Suprapubic skin (tissue), 4 donors: ENCODE measurements around the gene TUBGCP4. TPM values are rescaled to one million over a fixed set of nuclear protein-coding genes. Genes with fewer than 3 reads are reported as not detected.

Experiments used
- DNase-seq, 2 donors: peaks; one replicate each; pipeline ENCODE4 v3.0.0-alpha.2; 2019; ENCODE audit warnings: low spot score in 2 of 2
- H3K27ac ChIP-seq: fragments of 200-600 bp; sonication (generic); one replicate; pipeline ENCODE4 v1.5.1; 2019
- H3K27me3 ChIP-seq: fragments of 200-600 bp; sonication (generic); one replicate; pipeline ENCODE4 v1.5.1; 2019
- H3K36me3 ChIP-seq: fragments of 200-600 bp; sonication (generic); one replicate; pipeline ENCODE4 v1.5.1; 2019
- H3K4me1 ChIP-seq: fragments of 200-600 bp; sonication (generic); one replicate; pipeline ENCODE4 v1.5.1; 2019
- H3K4me3 ChIP-seq: fragments of 200-600 bp; sonication (generic); one replicate; pipeline ENCODE4 v1.5.1; 2019; ENCODE audit warnings: mild to moderate bottlenecking
- H3K9me3 ChIP-seq: fragments of 200-600 bp; sonication (generic); one replicate; pipeline ENCODE4 v1.5.1; 2019
- EP300 ChIP-seq: sonication (generic); formaldehyde crosslinking; IDR thresholded peaks from one replicate; pipeline ENCODE4 v1.6.1; 2017; ENCODE audit warnings: antibody characterized with exemption
- POLR2A ChIP-seq, 2 donors: fragments of 450-650 bp; IDR thresholded peaks; one replicate each; pipeline ENCODE4 v1.6.1; 2017; ENCODE audit warnings: antibody characterized with exemption in 2 of 2, mild to moderate bottlenecking in 2 of 2, moderate library complexity in 2 of 2
- POLR2AphosphoS5 ChIP-seq, 3 donors: sonication (generic); formaldehyde crosslinking; IDR thresholded peaks; one replicate each; pipeline ENCODE4 v1.6.1; 2017; ENCODE audit warnings: antibody characterized with exemption in 3 of 3
- WGBS: methylation state at CpG from one replicate; pipeline ENCODE4 v1.1.5; 2018; 5-methylcytosine and 5-hydroxymethylcytosine counted together
- total RNA-seq, 4 donors: library from RNA; depleted of rRNA; stranded (reverse); fragments of >200 nt; gene quantifications; one replicate each; pipeline ENCODE4 v1.1.0, GENCODE V29; 2016
- TF ChIP-seq, protein P1 (sequence below), 2 donors: fragments of 200-600 bp in 1 of 2; fragments of 450-650 bp in 1 of 2; sonication (generic) in 1 of 2; IDR thresholded peaks; one replicate each; pipeline ENCODE4 v1.5.1; 2016 to 2019; ENCODE audit warnings: antibody characterized with exemption in 2 of 2, mild to moderate bottlenecking in 1 of 2, moderate library complexity in 1 of 2

Gene TUBGCP4
- total RNA-seq, 4 donors from 2014 or later = 13.0 to 28.5 (median 22.2) TPM

DNA sequence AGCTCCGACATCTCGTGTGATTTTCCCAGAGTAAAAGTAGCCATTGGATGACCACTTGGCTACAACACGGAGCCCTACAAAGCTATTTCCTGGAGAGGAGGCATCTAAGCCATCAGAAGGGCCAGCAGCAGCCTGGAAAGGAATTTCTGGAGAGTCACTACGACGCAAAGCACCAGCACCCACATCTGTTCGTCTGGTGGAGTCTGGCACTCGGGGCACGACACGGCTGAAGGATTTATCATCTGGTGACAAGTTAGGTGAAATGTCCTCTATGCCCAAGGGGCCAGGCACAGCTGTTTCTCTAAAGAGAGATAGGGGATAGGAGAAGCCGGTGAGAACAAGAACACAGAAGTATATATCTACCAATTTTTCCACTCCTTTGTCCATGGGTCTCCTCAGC lies 49.5 kb downstream of the TUBGCP4 start:
- TF ChIP-seq POLR2AphosphoS5 (IDR thresholded peaks at IDR 0.05) (no peak), EP300 (no peak), POLR2A (IDR thresholded peaks at IDR 0.05) (no peak)
- TF ChIP-seq, protein P1, sequence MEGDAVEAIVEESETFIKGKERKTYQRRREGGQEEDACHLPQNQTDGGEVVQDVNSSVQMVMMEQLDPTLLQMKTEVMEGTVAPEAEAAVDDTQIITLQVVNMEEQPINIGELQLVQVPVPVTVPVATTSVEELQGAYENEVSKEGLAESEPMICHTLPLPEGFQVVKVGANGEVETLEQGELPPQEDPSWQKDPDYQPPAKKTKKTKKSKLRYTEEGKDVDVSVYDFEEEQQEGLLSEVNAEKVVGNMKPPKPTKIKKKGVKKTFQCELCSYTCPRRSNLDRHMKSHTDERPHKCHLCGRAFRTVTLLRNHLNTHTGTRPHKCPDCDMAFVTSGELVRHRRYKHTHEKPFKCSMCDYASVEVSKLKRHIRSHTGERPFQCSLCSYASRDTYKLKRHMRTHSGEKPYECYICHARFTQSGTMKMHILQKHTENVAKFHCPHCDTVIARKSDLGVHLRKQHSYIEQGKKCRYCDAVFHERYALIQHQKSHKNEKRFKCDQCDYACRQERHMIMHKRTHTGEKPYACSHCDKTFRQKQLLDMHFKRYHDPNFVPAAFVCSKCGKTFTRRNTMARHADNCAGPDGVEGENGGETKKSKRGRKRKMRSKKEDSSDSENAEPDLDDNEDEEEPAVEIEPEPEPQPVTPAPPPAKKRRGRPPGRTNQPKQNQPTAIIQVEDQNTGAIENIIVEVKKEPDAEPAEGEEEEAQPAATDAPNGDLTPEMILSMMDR (IDR thresholded peaks at IDR 0.05) = no peak
- peaks cover 56% of the 10 kb centered on the region for H3K36me3 ChIP-seq
- WGBS = 82% methylated on average over 10 of the region's 10 CpGs

DNA sequence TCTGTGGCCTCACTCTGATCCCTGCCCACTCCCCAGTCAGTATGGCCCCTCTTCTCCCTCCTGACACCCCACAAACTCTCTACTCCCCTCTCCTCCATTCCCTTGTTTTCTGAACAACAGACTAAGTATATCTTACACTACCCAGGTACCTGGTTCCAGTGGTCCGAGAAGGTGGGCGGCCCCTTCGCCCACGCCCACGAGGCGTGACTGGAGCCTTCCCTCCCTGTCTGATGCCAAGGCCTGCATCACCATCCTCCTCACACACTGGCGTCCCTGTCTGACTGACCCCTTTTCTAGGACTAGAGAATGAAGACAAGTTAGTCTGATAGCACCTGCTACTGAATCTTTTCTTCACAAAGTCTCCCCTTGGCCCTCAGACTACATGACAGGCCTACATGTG lies 50.0 kb downstream of the TUBGCP4 start:
- TF ChIP-seq POLR2AphosphoS5 (IDR thresholded peaks at IDR 0.05) (no peak), EP300 (no peak), POLR2A (IDR thresholded peaks at IDR 0.05) (no peak)
- TF ChIP-seq, protein P1 (IDR thresholded peaks at IDR 0.05) = no peak
- peaks cover 55% of the 10 kb centered on the region for H3K36me3 ChIP-seq
- DNase-seq = no peak
- WGBS = 95% methylated on average over 7 of the region's 7 CpGs
- no peaks in the 10 kb centered on the region for H3K4me1 ChIP-seq
- H3K9me3 ChIP-seq = no peaks in the 10 kb centered on the region
- no peak overlapping the region for H3K4me3 ChIP-seq
- no peaks in the 10 kb centered on the region for H3K27me3 ChIP-seq
- no peak overlapping the region for H3K27ac ChIP-seq

More for the DNA sequence above, 49.5 kb downstream of the TUBGCP4 start:
- Histone ChIP-seq H3K9me3 (no peaks in the 10 kb centered on the region), H3K4me3 (no peak overlapping the region), H3K4me1 (no peaks in the 10 kb centered on the region), H3K27me3 (no peaks in the 10 kb centered on the region), H3K27ac (no peak overlapping the region)
- no peak for DNase-seq

DNA sequence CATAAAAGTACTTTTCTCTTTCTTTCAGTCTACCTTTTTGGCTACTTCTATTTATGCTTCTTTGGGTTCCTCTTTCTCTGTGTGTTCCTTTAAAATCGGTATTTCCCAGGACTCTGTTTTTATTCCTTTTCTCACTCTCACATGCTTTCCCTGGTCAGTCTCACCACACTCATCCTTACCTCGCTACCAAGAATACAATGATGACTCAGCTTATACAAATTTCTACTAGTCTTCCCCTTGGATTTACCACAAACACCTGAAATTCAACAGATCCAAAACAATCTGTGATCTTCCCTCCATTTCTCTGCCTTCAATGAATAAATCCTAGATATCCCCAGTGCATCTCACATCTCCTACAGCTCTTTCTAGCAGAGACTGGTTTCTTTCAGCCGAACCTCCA lies 52.9 kb downstream of the TUBGCP4 start:
- 97% methylated on average over 3 of the region's 3 CpGs for WGBS
- Histone ChIP-seq H3K27ac (no peak overlapping the region), H3K4me1 (no peaks in the 10 kb centered on the region), H3K27me3 (no peaks in the 10 kb centered on the region), H3K4me3 (no peak overlapping the region), H3K9me3 (no peaks in the 10 kb centered on the region), H3K36me3 (peaks cover 57% of the 10 kb centered on the region)
- TF ChIP-seq, protein P1 (IDR thresholded peaks at IDR 0.05) = no peak
- TF ChIP-seq EP300 (no peak), POLR2AphosphoS5 (IDR thresholded peaks at IDR 0.05) (no peak), POLR2A (IDR thresholded peaks at IDR 0.05) (no peak)
- DNase-seq = no peak

DNA sequence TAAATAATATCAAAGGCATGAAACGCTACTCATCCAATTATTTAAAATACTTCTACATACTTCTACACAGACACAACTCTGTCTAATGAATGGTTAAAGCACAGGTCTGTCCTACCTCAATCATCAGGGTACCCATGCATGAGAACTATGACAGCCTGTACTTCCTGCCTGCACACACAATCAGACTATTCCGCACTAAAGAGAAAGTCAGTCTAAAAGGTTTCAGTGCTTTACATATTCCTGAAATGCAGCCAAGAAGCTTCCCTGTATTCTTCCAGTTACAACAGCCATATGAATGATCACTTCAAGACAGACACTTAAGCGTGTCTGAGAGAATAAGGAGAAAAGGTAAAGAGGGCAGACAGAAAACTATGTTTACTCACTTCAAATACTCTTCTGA lies 58.8 kb downstream of the TUBGCP4 start:
- WGBS = 56% methylated on average over 3 of the region's 3 CpGs
- no peak for DNase-seq
- no peak overlapping the region for H3K4me3 ChIP-seq
- no peak overlapping the region for H3K27ac ChIP-seq
- no peaks in the 10 kb centered on the region for H3K27me3 ChIP-seq
- H3K36me3 ChIP-seq = peaks cover 69% of the 10 kb centered on the region
- H3K9me3 ChIP-seq = no peaks in the 10 kb centered on the region
- TF ChIP-seq, protein P1 (IDR thresholded peaks at IDR 0.05) = no peak
- TF ChIP-seq POLR2AphosphoS5 (IDR thresholded peaks at IDR 0.05) (no peak), POLR2A (IDR thresholded peaks at IDR 0.05) (no peak), EP300 (no peak)
- H3K4me1 ChIP-seq = no peaks in the 10 kb centered on the region

DNA sequence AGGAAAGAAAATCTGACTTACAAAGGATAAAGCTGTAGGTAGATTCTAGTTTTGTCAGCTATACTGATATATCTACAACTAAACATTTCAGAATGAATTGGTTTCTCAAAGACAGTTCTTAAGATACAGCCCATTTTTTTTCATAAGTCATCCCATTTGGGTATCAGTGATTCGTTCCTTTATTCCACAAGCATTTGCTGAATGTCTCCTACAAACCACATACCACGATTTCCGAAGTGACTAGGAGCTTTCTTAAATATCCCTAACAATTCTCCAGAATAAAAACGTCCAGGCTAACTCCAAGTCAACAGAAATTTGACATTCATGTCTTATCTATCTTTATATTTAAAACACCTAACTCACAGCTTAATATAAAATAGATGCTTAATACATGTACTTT lies 62.3 kb downstream of the TUBGCP4 start:
- no peak for DNase-seq
- Histone ChIP-seq H3K27ac (no peak overlapping the region), H3K36me3 (peaks cover 61% of the 10 kb centered on the region), H3K9me3 (no peaks in the 10 kb centered on the region), H3K27me3 (no peaks in the 10 kb centered on the region), H3K4me1 (no peaks in the 10 kb centered on the region), H3K4me3 (no peak overlapping the region)
- TF ChIP-seq, protein P1 (IDR thresholded peaks at IDR 0.05) = no peak
- no peak for TF ChIP-seq EP300
- no peak for TF ChIP-seq POLR2AphosphoS5 (IDR thresholded peaks at IDR 0.05)
- TF ChIP-seq POLR2A (IDR thresholded peaks at IDR 0.05) = no peak
- 83% methylated on average over 4 of the region's 4 CpGs for WGBS
